ENCODE measurements around the gene COL12A1. TPM values are rescaled to one million over a fixed set of nuclear protein-coding genes. Genes with fewer than 3 reads are reported as not detected.

COL12A1 gene
- total and polyA plus RNA-seq, 2 experiments from 2014 or later, result 0.39 to 6.3 TPM

DNA sequence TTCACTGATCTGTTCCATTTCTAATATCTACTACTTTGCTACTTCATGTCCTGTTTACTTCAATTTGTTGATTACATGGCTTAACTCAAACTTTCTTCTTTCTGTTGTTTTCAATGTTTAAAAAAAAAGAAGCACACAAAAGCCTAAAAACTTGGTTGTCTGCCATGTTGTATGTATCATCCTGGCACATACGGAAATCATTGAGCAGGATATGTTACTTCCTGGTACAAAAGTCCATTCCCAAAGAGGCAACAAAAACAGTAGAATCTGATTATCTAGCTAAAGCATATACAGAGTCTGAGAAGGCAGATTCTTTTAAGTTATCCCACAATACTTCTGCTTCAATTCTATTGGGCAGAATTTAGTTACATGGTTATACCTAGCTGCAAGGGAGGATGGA is 14.5 kb upstream of the COL12A1 start:
- Histone ChIP-seq H3K4me3 (no peak overlapping the region), H3K4me2 (no peak overlapping the region), H3K4me1 (ENCODE audit: insufficient read depth) (peaks cover 11% of the 10 kb centered on the region; the same call in 1 of the 2 replicates), H3K27me3 (ENCODE audit: insufficient read depth) (no peaks in the 10 kb centered on the region), H3K79me2 (replicated peaks; ENCODE audit: insufficient read depth) (no peaks in the 10 kb centered on the region), H4K20me1 (replicated peaks; ENCODE audit: insufficient read depth) (no peaks in the 10 kb centered on the region), H3K36me3 (ENCODE audit: insufficient read depth) (no peaks in the 10 kb centered on the region), H3K27ac (ENCODE audit: low read depth) (no peak overlapping the region), H3F3A (replicated peaks; ENCODE audit: low read depth) (no peaks in the 10 kb centered on the region), H3K9me2 (ENCODE audit: insufficient read depth) (peaks cover 7% of the 10 kb centered on the region; the same call in 1 of the 2 replicates), H2AFZ (no peak overlapping the region)
- no peak overlapping the region for H3K4me3 Mint-ChIP-seq
- ATAC-seq (no peak), DNase-seq (ENCODE audit: low spot score) (no peak)
- no peak for TF ChIP-seq CREB1 (CRISPR knock-in tag; IDR thresholded peaks at IDR 0.05; ENCODE audit: low read depth)
- TF ChIP-seq EZH2 (IDR thresholded peaks at IDR 0.05; ENCODE audit: low read depth, unreplicated experiment), result no peak
- no peak for TF ChIP-seq ETS1 (IDR thresholded peaks at IDR 0.05)
- no peak for TF ChIP-seq ZNF114 (CRISPR knock-in tag; IDR thresholded peaks at IDR 0.05)
- no peak for TF ChIP-seq ZNF462 (CRISPR knock-in tag; IDR thresholded peaks at IDR 0.05)
- no peak for TF ChIP-seq ZNF331 (CRISPR knock-in tag; IDR thresholded peaks at IDR 0.05; ENCODE audit: low read depth)
- TF ChIP-seq EZH2phosphoT487 (IDR thresholded peaks at IDR 0.05; ENCODE audit: unreplicated experiment), result no peak
- no peak for TF ChIP-seq JUNB (IDR thresholded peaks at IDR 0.05; ENCODE audit: unreplicated experiment)
- no peak for TF ChIP-seq POLR2AphosphoS5 (IDR thresholded peaks at IDR 0.05; ENCODE audit: low read depth)
- no peak for TF ChIP-seq CTCF (conservative IDR thresholded peaks at IDR 0.05; ENCODE audit: low read depth in 2 of 2)
- no peak for TF ChIP-seq REST (IDR thresholded peaks at IDR 0.05; ENCODE audit: unreplicated experiment)
- no peak for TF ChIP-seq NANOG (IDR thresholded peaks at IDR 0.05; ENCODE audit: borderline replicate concordance)
- no peak for TF ChIP-seq STAT1 (IDR thresholded peaks at IDR 0.05; ENCODE audit: unreplicated experiment)
- no peaks in the 10 kb centered on the region for H3K9me3 Mint-ChIP-seq
- no peak overlapping the region for H3K27ac Mint-ChIP-seq
- no peaks in the 10 kb centered on the region for H3K36me3 Mint-ChIP-seq (ENCODE audit: low read depth)
- H3K27me3 Mint-ChIP-seq (ENCODE audit: insufficient read depth, low read depth, poor library complexity), result peaks cover 3% of the 10 kb centered on the region
- peaks cover 15% of the 10 kb centered on the region; the same call in 2 of the 3 replicates for H3K4me1 Mint-ChIP-seq
